Epidermal melanocyte (primary cell): ENCODE measurements around the gene SKIL.
A peak's percentile ranks its signal among the peaks of the same experiment; 100 is the strongest.

Source experiments
- DNase-seq: peaks from one replicate; pipeline ENCODE4 v3.0.0; 2011; ENCODE audit warnings: low spot score; ENCODE audit not compliant: insufficient read length

SKIL gene

DNA sequence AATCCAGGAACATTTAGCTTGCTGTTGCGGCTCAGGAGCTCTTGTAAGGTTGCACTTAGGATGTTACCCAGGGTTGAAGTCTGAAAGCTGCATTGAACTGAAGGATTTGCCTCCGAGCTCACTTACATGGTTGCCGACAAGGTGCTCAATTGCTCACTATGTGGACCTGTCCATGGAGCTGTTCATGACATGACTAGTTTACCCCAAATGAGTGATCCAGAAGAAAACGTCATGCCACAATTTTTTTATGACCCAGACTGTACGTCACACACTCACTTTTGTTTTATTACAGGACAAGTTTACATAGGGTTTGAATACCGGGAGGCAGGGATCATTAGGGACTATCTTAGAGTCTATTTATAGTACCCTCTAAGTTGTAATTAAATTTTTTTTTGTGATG lies 40.2 kb downstream of the SKIL start:
- no peak for DNase-seq

DNA sequence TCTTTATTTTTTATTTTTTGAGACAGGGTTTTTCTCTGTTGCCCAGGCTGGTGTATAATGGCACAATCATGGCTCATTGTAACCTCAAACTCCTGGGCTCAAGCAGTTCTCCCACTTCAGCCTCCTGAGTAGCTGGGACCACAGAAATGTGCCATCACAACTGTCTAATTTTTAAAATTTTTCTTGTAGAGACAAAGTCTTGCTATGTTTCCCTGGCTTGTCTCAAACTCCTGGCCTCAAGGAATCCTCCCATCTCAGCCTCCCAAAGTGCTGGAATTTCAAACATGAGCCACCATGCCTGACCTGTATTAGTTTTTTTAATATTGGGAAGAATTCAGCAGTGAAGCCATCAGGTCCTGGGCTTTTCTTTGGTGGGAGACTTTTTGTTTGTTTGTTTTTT lies 47.6 kb downstream of the SKIL start:
- DNase-seq: no peak

DNA sequence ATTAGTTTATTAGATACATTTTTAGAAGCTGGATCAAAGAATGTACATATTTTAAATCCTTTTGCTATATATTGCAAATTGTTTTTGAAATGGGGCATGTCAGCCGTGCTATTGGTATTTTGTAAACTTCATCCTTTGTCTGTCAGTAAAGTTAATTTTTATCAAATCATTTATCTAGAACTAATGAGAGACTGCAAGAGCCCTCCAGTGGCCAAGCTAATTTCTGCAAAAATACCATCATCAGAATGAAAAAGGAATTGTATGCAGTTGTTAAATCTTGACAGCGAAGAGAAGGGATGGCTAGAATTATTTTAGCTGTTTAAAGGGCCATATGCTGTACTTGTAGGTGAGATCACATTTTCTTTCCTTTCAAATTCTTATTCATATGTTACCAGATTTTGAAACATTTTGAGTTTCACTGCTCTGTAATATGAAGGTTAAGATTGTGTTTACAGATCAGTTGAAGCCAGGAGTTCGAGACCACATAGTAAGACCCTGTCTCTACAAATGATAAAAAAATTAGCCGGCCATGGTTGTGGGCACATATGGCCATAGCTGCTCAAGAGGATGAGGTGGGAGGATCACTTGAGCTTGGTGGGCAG lies 53.0 kb downstream of the SKIL start:
- DNase-seq: no peak

DNA sequence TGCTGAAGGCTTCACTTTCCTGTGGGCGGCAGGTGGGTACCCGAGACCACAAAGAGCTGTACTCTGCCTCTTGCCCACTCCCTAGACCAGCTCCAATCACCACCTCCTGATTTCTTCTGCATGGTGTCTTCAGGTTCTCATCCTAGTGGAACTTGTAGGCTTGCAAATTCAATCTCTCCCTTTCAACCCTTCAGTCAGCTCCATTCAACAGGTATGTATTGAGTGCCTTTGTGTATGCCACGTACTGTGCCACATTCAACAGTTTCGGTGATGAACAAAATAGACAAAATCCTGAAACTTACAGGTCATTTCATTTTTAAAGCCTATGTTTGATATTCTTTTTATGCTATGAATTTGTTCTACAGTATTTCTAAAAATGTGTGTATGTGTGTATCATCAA lies 55.8 kb downstream of the SKIL start:
- no peak for DNase-seq

DNA sequence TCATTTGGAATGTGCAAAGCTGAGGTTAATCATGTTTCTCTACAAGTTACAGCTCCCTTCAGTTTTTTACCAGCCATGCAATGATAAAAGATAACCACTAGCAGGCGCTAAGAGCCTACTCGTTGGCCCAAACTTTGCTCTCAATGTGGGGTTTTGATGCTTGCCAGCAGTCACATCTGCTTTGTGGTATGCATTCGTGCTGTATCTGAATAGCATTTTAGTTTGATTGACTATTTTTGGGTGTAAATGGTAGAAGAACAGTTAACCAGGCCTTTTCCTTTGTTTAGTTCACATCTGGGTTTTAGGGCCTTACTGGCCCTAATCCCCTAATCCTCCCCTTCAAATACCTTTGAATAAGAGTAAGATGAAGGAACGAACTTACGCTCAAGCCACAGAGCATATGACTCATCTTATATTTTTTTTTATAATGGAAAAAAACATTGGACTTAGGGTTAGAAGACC lies 56.7 kb downstream of the SKIL start:
- peak; percentile 78 for DNase-seq

DNA sequence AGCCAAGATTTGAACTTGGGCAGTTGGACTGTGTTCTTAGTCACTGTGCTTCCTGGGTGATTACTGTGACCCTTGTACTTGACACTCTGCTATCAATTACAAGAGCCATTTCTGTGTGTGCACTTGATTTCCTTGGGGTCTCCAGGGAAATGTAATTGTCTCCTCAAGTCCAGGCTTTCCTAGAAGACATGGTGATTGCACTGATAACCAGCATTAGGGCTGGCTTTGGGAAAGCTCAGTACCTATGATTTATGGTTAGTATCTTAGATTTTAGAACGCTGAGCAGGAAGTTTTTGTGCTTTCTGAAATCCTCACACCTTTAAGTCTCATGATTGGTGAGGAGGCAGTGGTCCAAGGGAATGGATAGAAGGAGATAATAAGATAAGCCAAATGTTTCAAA lies 59.6 kb downstream of the SKIL start:
- no peak for DNase-seq

DNA sequence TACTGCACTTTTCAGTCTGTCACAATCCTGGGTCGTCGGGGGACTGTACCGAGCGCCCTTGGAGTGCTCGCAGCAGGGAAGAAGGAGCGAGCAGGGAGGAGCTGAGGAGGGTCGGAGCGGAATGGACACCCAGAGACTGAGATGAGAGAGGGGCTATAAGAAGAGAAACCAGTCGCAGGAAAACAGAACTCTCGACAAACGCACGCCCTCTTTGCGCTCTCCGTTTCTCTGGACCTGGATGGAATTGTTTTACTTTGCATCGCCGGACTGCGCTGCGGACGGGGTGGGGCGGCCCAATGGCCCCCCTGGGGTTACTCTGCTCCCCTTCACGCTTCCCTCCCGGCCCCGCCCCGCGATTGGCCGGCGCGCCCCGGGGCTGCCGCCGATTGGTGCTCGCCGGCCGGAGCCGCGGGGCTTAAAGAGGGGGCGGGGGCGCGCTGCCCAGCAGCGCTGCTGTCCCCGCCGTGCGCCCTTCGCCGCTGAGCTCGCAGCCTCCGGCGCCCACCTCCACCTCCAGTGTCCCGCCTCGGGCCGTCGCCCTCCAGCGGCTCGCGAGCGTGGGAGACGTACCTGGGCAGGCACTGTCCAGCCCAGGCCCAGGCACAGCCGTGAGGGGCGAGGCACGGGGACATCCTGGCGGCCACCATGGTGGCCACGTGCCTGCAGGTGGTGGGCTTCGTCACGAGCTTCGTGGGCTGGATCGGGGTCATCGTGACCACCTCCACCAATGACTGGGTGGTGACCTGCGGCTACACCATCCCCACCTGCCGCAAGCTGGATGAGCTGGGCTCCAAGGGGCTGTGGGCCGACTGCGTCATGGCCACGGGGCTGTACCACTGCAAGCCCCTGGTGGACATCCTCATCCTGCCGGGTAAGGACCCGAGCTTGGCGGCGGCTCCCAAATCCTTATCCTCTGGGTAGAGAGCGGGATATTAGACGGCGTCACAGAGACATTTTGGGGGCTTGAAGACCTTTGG lies 61.2 kb downstream of the SKIL start, which contains the start of gene CLDN11:
Gene CLDN11, plus strand, starts transcription at position 447 of the 977 bp plus-strand sequence. Its CDS starts 199 bp downstream, at position 646.
- DNase-seq: no peak

DNA sequence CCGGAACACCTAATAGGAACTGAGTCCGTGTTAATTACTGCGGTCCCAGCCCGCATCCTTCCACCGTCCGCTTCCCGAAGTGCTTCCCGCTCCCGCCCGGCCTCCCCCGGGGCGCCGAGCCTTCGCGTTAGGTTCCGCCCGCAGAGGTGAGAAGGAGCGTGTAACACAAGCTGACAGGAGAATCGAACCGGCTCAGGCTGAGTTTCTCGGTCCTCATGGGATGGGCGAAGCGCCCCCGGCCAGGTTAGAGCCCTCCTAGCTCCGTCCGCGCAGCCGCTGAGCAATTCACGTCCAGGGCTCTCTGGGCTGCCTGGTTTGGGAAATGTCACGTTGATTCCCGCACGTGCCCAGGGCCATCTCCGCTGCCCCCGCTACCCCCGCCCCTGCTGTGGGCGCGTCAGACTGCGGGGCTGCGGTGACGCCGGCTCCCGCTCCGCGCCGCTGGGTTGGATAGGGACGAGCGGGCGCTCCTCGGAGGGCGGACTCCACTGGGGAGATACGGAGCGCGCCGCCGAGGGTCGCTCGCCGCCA lies 62.1 kb downstream of the SKIL start:
- no peak for DNase-seq

DNA sequence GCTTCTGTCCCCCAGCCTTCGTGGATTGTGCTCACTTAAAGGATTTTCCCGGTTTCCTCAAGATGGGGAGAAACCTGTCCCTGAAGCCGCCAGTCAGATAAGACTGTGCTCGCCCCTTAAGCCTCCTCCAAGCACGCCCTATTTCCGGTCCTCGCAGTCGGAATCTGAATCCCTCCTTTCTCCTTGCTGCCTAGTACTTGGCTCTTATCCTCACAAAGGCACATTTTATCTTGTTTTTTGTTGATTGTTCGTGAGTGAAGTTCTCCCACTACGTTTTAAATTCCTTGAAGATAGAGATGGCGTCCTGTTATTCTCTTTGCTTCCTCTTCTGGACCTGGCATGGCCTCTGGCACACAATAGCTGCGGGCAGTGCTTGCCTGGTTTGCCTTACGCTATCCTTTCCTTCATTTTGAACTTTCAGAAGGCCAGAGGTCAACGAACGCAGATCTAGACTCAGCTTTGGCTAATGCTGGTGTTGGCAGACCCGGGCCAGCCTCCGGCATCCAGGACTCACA lies 62.8 kb downstream of the SKIL start:
- DNase-seq: no peak

DNA sequence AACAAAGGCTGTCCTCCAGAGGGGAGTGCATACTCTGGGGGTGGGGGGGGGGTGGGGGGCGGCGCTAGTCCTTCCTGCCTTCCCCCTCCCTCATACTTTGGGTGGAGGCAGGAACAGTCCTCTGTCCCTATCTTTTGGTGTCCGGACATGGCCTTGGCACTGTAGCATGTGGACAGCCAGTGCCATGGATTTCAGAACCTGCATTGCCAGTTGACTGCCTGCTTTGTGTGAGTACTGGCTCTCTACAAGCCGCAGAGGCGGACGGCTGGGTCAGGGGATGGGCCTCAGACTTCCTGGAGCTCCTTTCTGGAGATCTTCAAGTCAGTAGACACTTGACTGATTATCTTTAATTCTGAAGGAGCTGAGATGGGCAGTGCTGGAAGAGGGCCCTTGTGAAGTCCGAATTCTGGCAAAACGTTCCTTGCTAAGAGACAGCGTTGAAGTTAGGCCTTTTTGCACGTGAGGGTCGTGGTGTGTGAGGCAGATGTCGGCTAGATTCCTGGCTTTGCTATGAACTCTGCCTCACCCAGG lies 63.7 kb downstream of the SKIL start:
- DNase-seq: no peak

DNA sequence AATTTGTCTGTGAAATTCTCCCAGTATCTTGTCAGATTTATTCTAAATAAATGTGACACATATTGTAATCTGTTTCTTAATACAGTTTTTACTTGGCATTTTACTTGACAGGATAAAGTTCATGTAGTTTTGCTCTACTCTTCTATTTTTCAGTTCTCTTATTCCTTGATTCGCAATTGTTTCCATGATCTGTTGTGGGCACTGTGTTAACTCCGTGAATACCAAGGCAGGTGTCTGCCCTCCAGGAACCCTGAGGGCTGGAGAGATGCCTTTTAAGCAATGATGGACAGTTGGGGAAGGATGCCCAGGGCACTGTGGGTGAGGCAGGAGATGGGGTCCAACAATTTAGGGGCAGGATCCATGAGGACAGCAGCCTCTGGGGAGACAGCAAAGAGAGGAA lies 64.2 kb downstream of the SKIL start:
- no peak for DNase-seq

DNA sequence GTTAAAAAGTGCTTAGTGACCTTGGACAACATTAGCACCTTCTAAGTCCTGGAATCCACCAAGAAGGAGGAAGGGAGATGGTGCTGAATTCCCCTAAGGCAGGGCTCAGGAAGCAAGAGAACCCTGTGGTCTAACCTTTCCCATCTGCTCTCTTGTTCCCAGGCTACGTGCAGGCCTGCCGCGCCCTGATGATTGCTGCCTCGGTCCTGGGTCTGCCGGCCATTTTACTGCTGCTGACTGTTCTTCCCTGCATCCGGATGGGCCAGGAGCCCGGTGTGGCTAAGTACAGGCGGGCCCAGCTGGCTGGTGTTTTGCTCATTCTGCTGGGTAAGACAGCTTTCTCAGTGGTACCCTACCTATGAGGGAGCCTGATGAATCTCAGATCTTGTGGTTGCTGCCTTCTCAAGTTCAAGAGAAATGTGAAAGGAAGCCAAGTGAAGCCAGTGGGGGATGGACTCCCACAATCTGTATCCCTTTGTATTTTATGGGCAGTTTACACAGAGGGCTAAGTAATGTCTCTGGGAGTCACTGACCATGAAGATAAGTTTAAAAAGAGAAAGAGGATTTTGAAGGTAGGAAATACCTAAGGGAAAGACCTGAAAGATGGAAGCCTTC lies 65.6 kb downstream of the SKIL start:
- no peak for DNase-seq

DNA sequence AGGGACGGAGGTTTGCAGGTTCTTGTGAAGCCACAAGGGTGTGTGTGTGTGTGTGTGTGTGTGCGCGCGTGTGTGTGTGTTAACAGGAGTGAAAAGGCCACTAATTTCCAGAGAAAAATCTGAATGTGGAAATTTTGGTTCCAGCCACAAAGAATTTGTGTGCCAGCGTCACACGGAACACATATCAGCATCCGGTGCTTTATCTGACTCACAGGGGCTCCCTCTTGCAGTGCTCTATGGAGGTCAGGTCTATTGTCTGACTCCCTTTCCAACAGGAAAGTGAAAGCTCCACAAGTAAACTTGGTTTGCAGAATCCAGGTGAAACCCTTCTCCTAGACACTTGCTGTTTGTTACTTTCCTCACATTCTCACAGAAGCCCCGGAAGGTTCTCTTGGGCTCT lies 67.4 kb downstream of the SKIL start:
- DNase-seq: no peak

DNA sequence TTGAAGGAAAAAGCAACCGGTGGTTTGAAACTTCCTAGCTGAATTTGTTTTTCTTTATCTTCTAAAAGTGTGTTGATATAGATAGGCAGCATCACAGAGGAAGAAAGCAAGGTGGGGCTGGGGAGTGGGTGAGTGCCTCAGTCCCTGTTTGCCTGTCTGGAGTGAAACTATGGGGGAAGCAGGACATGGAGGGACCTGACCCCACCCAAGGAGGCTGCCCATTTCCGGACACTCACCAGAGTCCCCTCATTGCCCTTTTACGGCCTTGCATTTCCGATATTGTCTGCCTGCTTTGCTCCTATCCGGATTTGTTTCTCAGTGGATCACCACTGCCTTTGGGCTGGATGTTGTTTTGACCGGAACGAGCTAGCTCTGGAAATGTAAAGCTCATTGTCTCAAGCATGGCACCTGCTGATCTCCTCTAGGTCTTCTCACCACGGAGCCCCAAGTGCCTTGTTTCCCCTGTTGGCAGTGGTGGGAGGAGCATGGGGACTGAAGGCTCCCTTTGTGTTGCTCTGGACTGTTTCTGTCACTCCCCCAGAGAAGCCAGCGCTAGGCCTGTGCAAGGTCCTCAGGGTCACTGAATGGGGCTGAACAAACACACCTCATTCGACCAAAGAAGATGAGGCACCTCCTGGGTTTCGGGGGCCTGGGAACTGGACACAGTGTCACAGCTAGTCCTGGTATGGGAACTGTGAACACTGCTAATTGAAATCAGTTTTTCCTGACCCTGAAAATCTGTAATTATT lies 68.2 kb downstream of the SKIL start:
- no peak for DNase-seq

DNA sequence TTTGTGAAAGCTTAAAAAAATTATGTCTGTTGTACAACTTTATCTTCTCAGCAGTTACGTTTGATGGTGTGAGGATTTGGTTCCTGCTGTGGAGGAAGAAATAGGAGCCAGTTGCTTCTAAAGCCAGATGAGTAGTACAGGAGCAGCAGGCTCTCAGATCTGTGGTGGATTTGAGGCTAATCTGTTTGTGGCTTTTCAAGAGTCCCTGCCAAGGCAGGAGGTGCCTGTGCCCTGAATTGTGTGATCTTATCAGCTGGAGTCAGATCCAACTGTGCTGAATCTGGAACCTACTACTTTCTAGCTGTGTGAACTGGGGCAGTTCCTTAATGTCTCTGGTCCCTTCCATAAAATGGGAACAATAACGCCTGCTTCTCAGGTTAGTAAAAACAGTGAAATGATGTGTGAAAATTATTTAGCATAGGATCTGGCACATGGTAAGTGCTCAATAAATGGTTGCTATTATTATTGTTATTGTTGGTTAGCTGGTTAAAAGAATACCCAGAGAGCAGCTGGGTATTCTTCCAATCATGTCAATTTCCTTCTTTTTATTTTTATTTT lies 68.8 kb downstream of the SKIL start:
- no peak for DNase-seq

DNA sequence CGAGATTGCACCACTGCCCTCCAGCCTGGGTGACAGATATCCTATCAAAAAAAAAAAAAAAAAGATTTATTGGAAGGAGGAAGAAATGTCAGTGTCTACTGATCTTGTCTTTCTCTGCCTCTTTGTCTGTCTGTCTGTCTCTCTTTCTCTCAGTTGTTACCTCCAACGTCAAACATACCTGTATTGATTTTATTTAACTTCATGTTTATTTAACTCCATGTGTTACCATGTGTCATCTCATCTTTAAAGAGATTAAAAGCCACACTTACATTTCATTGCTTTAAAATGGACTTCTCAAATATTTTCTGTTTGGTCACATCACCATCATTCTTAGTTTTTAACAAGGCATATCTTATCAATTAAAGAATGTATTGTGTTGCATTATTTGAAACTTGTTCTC lies 70.6 kb downstream of the SKIL start:
- DNase-seq: no peak

DNA sequence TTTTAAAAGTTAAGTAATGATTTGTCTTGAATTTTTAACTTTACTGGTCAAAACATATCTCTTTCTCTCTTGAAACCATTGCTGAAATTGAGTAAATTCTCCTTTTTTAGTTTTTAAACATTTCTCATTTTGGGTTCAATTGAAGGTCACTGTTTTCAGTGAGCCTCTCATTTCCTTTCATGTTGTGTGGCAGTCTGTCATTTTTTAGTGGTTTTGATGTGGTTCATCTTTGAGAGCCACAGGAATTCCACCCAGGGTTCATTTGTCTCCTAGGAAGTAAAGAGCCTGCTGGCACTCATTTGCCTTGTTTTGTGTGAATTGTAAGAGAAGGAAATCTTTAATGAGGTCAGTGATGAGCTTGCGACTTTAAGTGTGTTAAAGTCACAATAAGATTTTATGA lies 71.5 kb downstream of the SKIL start:
- no peak for DNase-seq

DNA sequence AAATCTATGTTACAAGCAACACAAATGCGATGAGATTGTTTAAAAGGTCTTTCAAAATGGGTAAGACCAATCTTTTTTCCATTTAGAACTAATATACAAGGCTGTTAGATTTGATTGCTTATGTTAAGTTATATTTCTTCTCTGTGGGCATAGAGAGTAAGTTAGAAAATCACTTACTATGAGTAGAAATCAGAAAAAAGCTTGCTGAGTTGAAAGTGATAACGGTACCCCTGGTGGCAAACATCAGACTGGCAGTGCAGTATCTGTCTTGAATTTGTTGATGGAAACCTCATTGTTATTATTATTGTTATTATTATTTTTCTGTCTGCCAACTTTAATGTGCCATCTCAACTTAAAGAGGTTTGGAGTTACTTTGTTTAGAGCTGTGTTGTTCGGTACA lies 73.5 kb downstream of the SKIL start:
- DNase-seq: no peak

DNA sequence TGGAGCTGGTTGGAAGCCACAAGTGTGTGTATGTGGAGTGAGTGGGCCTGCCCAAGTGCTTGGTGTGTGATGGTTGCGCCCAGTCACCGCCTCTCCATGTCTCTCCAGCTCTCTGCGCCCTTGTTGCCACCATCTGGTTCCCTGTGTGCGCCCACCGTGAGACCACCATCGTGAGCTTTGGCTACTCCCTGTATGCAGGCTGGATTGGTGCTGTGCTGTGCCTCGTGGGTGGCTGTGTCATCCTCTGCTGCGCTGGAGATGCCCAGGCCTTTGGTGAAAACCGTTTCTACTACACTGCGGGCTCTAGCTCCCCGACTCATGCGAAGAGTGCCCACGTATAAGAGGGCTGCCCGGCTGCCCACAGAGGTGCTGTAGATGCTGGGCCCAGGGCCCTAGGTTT lies 74.9 kb downstream of the SKIL start:
- DNase-seq: no peak

DNA sequence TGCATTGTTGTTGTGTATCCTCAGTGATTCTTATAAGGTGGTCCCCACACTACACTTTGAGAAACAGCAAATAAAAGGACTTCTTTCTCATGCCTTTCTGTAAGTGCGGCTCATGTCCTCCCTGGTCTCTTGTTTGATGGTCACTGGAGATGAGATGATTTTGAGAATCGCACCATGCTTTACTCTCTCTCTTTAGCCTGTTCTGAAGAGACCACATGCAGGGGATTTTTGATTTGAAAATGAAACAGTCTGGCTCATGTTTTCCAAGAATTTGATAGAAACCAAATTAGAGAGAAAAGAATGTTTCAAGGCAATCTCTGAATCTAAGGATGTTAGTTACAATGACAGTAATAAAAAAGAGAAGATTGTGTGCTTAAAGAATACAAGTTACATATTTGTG lies 79.2 kb downstream of the SKIL start:
- no peak for DNase-seq
